Stimulated activated CD8-positive, alpha-beta memory T cell treated with anti-CD3 and anti-CD28 coated beads, Interleukin-15, amount 100 ng/mL, for 24 hours (primary cell): ENCODE data around the gene NCBP3.
A peak's percentile ranks its signal among the peaks of the same experiment; 100 is the strongest.
"Not testable (repeated sequence)": the region's sequence is repeated elsewhere in the genome, so short reads cannot be mapped to it uniquely, and the experiment has no call there.

ENCODE experiments used
- DNase-seq: peaks from one replicate; pipeline ENCODE4 v3.0.0-alpha.2; 2020; ENCODE audit warnings: low read depth

NCBP3 gene

GRCh38 chr17:3847165-3847670, 1.2 kb upstream of the NCBP3 start:
- no peak for DNase-seq

- no peak for DNase-seq
These were observed 555 bp upstream of the NCBP3 start for GRCh38 chr17:3846437-3847164.

- peak; percentile 8 for DNase-seq
These were observed 790 bp downstream of the NCBP3 start for GRCh38 chr17:3845291-3845620.

GRCh38 chr17:3844556-3844955, 1.5 kb downstream of the NCBP3 start:
- DNase-seq, result not testable (repeated sequence)

- DNase-seq, result no peak
These were observed 2.0 kb downstream of the NCBP3 start for GRCh38 chr17:3843935-3844516.

GRCh38 chr17:3838206-3838605, 7.8 kb downstream of the NCBP3 start:
- no peak for DNase-seq

- no peak for DNase-seq
These were observed 9.5 kb downstream of the NCBP3 start for GRCh38 chr17:3836551-3836950.

- no peak for DNase-seq
These were observed 10.4 kb downstream of the NCBP3 start for GRCh38 chr17:3835410-3836229.

- DNase-seq, result no peak
These were observed 11.2 kb downstream of the NCBP3 start for GRCh38 chr17:3834811-3835210.

- DNase-seq, result no peak
These were observed 17.2 kb downstream of the NCBP3 start for GRCh38 chr17:3828852-3829232.

- DNase-seq, result no peak
These were observed 17.7 kb downstream of the NCBP3 start for GRCh38 chr17:3828151-3828851.

- DNase-seq, result peak; percentile 29
These were observed 18.8 kb downstream of the NCBP3 start for GRCh38 chr17:3827124-3827773.

- no peak for DNase-seq
These were observed 19.9 kb downstream of the NCBP3 start for GRCh38 chr17:3826191-3826590.

GRCh38 chr17:3821101-3821500, 24.9 kb downstream of the NCBP3 start:
- DNase-seq, result no peak

GRCh38 chr17:3818786-3819185, 27.3 kb downstream of the NCBP3 start:
- DNase-seq, result no peak

- DNase-seq, result no peak
These were observed 28.0 kb downstream of the NCBP3 start for GRCh38 chr17:3817851-3818605.

- DNase-seq, result no peak
These were observed 30.1 kb downstream of the NCBP3 start for GRCh38 chr17:3815925-3816324.

- no peak for DNase-seq
These were observed 30.9 kb downstream of the NCBP3 start for GRCh38 chr17:3815122-3815521.

GRCh38 chr17:3814361-3814760, 31.7 kb downstream of the NCBP3 start:
- no peak for DNase-seq

- DNase-seq, result no peak
These were observed 32.9 kb downstream of the NCBP3 start for GRCh38 chr17:3813171-3813570.

GRCh38 chr17:3812771-3813170, 33.3 kb downstream of the NCBP3 start:
- DNase-seq, result no peak
